Lower leg skin (tissue), 3 donors: ENCODE data around the gene PTGIS.

Experiments
- CTCF ChIP-seq, 3 donors: fragments of 450-650 bp; IDR thresholded peaks; one replicate each; pipeline ENCODE4 v1.5.1; 2016; ENCODE audit warnings: antibody characterized with exemption in 3 of 3, mild to moderate bottlenecking in 3 of 3, moderate library complexity in 2 of 3
- POLR2A ChIP-seq, 2 donors: fragments of 450-650 bp; IDR thresholded peaks; one replicate each; pipeline ENCODE4 v1.6.1; 2016 to 2017; ENCODE audit warnings: antibody characterized with exemption in 2 of 2, mild to moderate bottlenecking in 1 of 2, moderate library complexity in 1 of 2

DNA sequence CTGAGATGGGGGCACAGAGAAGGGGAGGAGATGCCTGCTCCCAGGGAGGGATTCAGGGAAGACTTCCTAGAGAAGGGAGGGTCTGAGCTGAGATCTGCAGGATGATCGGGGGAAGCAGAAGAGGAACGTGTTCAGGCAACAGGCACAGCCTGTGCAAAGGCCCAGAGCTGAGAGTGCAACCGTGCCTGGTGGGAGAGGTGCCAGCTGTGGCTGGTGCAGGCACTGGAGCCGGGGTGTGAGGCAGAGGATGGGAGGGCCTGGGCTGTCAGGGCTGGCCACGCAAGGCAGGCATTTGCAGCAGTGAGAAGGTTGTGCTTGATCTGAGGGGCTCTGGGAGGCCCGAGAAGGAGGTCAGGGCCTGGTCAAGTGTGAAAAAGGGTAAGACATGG is 27.7 kb downstream of the PTGIS start:
- TF ChIP-seq CTCF (IDR thresholded peaks at IDR 0.05): no peak
- TF ChIP-seq POLR2A (IDR thresholded peaks at IDR 0.05): no peak
